NOMO-1 (cell line): ENCODE measurements around the gene VDR.
"Not testable (repeated sequence)": the region's sequence is repeated elsewhere in the genome, so short reads cannot be mapped to it uniquely, and the experiment has no call there.

Source experiments
- DNase-seq, 2 experiments: peaks; one replicate each; lab custom pipeline; 2025; ENCODE audit not compliant: unreplicated experiment in 2 of 2; lab: John Stamatoyannopoulos, UW

Gene VDR

GRCh38 chr12:47851303-47851952, 53.4 kb downstream of the VDR start:
- no peak for DNase-seq

DNA sequence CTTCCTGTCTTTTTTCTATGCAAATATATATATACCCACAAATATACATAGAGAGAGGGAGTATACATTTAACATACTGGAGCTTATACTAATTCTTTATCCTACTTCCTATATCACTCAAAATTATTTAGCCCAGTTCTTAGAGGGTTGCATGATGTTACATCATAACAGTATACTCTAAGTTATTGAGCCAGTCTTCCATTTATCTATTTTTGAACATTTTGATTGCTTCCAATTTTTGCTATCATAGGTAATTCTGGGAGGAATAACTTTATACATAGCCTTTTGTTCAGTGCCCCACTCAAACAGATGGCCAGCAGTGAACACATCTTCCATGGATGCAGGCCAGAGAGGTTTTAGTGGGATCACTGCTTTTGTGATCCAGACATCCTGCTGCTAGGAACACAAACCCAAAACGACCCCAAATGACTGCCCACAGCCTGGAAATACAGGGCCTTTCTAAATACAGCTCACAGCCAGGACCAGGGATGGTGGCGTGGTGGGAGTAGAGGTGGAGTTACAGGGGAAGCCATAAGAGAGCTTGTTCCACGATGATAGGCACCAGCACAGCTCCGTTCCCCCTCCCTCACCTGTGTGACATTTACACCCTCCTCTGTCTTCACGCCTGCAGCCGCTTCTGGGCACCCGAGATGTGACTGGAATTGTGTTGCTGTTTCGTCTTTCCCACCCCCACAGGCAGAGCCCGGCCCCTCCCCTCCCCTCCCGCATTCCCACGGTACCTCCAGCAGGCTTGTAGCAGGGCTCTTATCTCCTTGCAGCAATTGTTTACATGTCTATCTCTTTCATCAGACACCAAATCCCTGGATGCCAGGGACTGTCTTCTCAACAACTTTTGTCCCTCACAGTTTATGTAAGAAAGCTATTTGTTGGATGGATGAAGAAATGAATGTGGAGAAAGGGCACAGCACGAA, 54.4 kb downstream of the VDR start:
- no peak for DNase-seq

DNA sequence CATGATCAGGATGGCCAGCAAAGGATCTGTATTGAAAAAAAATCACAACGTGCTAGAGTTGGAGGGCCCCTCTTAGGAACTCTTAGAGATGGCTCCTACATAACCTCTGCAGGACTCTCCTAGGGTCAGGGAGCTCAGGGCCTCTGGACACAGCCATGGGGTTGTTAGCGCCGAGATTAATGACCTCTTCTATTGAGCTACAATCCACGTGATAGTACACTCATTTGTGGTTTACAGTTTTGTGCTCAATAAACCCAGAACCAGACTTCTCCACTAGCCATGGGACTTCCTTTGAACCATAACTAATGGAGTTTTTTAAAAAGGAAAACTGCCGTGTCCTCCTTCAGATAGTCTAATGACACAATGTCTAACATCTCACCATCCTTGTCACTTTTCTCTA, 55.5 kb downstream of the VDR start:
- no peak for DNase-seq

DNA sequence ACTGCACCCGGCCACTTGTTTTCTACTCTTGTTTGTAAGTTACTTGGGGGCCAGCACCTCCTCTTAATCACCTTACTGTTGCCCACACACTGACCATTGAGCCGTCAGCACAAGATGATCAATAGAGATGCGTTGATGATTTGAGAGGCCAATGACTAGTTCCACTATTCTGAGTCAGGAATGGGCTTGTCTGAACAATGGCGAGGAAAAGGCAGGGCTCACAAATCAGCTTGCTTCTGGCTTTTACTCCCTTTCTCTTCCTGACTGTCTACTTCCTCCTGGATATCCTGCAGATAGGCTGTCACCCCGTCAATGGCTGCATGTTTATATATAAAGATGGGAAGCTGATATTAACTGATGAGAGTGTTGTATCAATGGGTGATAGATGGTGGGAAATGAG, 55.9 kb downstream of the VDR start:
- no peak for DNase-seq

DNA sequence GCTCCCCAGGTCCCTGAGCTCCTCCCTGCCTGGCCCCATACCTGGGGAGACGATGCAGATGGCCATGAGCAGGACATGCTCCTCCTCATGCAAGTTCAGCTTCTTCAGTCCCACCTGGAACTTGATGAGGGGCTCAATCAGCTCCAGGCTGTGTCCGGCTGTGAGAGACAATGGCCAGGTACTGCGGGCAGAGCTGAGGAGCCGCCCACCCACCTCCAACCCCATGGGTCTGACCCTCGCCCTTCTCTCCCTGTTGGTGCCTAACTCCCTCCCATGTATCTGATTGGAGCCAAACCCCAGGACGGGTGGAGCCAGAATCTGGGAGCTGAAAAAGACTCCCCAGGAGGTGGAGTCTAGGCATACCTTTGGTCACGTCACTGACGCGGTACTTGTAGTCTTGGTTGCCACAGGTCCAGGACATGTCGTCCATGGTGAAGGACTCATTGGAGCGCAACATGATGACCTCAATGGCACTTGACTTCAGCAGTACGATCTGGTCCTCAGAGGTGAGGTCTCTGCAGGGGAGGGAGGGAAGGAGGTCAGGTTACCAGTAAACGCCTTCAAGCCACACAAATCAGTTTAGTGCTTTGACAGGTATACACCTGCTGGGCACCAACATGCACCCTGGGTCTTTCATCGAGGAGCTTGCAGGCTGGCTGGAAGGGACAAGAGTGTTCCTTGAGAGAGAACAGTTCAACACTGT, 58.3 kb downstream of the VDR start:
- DNase-seq: no peak

DNA sequence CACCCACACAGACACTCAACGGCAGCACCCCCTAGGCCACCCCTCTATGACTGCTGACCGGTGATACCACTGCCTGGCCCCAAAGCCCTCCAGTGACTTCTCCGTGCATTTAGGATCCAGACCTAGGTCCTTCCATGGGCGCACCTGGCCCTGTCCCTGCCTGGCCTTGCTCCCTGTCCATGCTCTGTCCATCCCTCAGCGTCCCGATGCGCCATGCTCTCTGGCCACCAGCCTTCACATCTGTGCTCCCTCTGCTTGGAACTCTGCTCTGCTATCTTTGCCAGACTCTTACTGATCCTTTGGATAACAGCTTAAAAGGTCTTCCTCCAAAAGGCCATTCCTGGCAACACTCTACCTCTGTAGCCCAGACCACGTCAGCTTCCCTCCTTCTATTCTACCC, 59.7 kb downstream of the VDR start:
- DNase-seq: no peak

GRCh38 chr12:47844264-47845019, 60.4 kb downstream of the VDR start:
- no peak for DNase-seq

GRCh38 chr12:47843226-47843980, 61.4 kb downstream of the VDR start:
- DNase-seq: no peak

DNA sequence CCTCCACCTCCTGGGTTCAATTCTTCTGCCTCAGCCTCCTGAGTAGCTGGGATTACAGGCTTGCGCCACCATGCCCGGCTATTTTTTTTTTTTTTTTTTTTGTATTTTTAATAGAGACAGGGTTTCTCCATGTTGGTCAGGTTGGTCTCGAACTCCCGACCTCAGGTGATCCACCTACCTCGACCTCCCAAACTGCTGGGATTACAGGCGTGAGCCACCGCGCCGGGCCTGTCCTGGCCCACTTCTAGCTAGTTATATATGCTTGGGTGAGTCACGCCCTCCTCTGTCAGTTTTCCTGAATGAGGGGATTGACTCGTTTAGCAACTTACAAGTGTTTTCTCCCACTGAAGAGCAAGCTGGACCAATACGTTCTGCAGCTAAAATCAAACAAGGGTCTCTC, 62.3 kb downstream of the VDR start:
- DNase-seq: not testable (repeated sequence)

DNA sequence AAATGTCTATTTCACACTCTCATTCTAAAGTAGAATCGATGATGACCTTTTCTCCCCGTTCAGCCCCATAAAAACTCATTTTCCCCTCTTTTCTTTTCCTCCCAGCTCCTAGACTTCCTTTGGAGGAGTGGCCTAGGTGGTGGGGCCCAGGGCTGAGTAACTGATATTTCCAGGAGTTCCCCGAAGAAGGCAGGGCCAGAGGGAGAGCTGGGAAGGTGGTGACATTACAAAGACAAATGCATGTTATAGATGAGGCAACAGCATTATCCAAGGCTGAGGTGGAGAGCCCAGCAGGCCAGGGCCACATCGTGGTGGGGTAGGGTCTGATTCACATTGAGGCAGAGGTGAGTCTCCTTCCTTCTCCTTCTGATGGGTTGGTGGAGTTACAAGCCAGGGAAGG, 62.9 kb downstream of the VDR start:
- DNase-seq: no peak

DNA sequence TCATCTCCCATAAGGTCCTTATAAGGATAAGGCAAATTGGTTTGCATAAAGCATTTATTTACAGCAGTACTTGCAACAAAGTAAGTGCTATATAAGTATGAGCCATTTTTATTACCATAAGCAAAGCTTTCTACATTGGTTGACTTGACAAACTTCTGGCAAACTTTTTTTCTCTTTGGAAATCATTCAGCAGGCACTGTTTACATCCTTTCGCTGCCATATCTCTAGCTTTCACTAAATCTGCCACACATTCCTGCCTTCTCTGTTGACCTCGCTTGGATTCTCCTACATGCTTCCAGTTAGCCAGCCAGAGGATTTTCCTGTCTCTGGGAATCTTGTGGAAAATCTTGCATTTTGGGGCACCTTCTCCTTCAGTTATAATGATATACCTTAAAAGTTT, 63.3 kb downstream of the VDR start:
- no peak for DNase-seq

GRCh38 chr12:47840571-47840970, 64.2 kb downstream of the VDR start:
- no peak for DNase-seq

GRCh38 chr12:47839214-47839876, 65.4 kb downstream of the VDR start:
- no peak for DNase-seq

GRCh38 chr12:47838286-47838931, 66.4 kb downstream of the VDR start:
- DNase-seq: peak in 1 of 2 experiments; percentile 21

DNA sequence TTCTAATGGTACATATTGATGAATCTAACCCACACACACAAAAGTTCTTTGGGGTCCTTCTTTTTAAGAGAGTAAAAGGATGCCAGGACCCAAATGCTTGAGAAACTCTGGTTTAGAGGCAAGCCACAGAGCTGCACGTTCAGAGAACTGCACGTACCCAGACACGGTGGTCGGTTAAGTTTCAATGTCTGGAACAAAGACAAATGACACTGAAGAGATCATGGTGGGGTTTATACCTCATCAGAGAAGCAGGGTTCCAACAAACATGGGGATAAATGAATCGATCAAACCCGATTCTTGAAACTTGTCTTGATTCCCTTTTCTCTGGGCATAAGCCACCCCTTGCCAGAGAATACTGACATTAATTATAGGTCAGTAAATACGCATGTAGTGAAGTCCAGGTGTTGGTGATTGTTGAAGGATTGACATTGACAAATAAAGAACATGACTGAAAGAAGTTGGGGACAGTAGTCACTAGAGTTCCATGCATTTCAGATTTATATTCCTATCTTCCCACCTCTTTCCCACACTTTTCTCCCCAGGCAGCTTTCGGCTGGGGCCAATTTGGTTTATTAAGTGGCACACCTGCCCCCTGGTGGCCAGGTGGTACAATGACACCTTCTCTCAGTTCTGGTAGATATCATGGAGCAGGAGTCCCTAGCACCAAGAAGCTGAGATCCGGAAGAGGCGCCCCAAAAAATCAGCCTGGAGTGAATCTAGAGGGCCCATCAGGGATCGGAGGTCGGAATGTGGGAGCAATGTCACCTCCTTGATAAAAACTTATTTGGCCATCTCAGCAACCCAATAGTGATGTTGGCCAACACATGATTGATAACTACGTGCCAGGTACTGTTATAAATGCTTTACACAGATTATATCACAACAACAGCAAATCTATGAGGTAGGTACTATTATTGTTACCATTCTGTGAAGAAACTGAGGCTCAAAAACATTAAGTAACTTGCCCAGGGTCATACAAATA, 67.3 kb downstream of the VDR start:
- peak in 1 of 2 experiments; percentile 22 for DNase-seq

DNA sequence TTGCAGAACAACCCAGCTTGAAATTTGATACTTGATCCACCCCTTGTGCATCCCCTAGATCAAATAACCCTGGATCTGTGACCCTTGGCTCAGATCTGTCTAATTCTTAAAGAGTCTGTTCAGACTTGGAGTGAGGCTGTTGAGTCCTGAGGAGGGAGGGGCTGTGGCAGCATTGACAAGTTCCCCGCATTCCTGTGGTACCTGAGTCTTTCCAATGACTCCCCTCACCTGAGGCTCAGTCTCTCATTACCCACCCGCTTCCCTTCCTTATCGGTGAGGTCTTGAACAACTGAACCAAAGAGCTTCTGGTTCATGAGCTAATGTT, 69.0 kb downstream of the VDR start:
- no peak for DNase-seq

DNA sequence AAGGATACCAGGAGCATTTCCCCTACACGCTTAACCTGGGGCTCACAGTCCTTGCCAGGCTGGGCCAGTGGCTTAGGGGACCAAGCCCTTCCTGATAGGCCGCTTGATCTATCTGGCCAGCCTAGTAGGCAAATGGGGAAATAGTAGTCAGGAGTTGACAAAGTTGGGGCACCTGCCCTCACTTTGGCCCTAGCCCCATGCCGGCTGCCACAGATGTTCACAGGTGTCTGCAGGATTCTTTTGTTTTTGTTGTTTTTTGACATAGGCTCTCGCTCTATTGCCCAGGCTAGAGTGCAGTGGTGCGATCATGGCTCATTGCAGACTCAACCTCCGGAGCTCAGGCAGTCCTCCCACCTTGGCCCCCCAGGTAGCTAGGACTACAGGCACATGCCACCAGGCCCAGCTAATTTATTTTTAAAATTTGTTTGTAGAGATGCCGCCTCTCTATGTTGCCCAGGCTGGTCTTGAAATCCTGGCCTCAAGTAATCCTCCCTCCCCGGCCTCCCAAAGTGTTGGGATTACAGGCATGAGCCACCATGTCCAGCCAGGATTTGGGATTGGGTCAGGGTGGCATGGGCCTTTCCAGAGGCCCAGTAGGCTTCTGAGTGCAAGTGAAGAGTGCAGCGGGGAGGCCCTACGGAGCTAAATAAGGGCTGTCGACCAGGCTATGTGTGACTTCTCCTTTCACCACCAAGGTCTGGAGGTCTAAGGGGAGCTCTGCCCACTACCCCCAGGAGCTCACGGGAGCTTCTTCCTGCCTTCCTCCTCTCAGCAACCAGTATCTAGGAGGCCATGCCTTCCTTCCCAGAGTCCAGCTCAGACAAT, 69.6 kb downstream of the VDR start:
- DNase-seq: peak in 1 of 2 experiments; percentile 21
